ENCODE results near the gene MRGPRX2. TPM values are rescaled to one million over a fixed set of nuclear protein-coding genes. Genes with fewer than 3 reads are reported as not detected.

Gene MRGPRX2
- total and polyA plus RNA-seq, 10 of the 15 experiments (the other 5 are each of a cell fraction or from before 2014, with no cell fraction given), result 0.03 to 0.11 TPM; not detected in 8

GRCh38 chr11:19093976-19094375 is 33.5 kb upstream of the MRGPRX2 start (continued):
- no peak for TF ChIP-seq EP300 (IDR thresholded peaks at IDR 0.05; ENCODE audit: borderline replicate concordance in 1 of 2, control insufficient read depth in 1 of 2, low read depth in 2 of 2, low read length in 2 of 2)
- TF ChIP-seq ATF3 (IDR thresholded peaks at IDR 0.05; ENCODE audit: borderline replicate concordance, extremely low read depth, low read depth, low read length), result no peak
- no peak for TF ChIP-seq SMAD1 (IDR thresholded peaks at IDR 0.05; ENCODE audit: low read depth, partially characterized antibody)

DNA sequence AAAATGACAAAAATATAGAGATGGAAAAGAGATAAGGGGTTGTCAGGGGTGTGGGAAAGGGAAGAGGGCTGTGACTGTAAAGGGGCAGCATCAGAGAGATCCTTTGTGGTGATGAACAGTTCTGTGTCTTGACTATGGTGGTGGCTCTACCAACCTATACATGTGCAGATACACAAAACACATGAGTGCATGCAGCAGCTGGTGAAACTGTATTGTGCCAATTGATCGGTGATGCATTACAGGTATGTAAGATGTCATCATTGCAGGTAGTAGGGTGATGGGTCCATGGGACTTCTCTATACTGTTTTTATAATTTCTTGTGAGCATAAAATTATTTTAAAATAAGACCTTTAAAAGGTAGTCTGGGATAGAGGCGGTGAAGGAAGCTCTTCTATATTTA is 32.3 kb upstream of the MRGPRX2 start:
- ChIA-PET CTCF (interaction anchor here (1.3 kb wide), 1 partner anchor 15 kb away, joined by 3 read pairs; no protein-coding TSS in a partner anchor), RAD21 (ENCODE audit: unreplicated experiment) (no interaction called here), SMC1A (ENCODE audit: uncharacterized antibody, unreplicated experiment) (interaction anchor here (0.7 to 0.9 kb wide), 2 partner anchors 16 to 17 kb away, joined by 3 read pairs; no protein-coding TSS in a partner anchor), POLR2A (interaction anchor here (1.5 kb wide), 1 partner anchor 23 kb away, joined by 3 read pairs; no protein-coding TSS in a partner anchor)
- H3K4me1 ChIP-seq (ENCODE audit: control insufficient read depth, insufficient read depth, low read length), result no peaks in the 10 kb centered on the region
- no peak overlapping the region for H3K4me2 ChIP-seq (ENCODE audit: control insufficient read depth, insufficient read depth)
- no peaks in the 10 kb centered on the region for H3K9me3 ChIP-seq (replicated peaks; ENCODE audit: control insufficient read depth, insufficient read depth, low read length)
- H2AFZ ChIP-seq (ENCODE audit: control insufficient read depth, low read depth, low read length), result no peak overlapping the region
- H3K9ac ChIP-seq (ENCODE audit: control insufficient read depth, insufficient read depth, low read length), result no peak overlapping the region
- no peak overlapping the region for H3K4me3 ChIP-seq
- no peak for FAIRE-seq
- no peaks in the 10 kb centered on the region for H3K27me3 ChIP-seq (replicated peaks in 1 of 2; ENCODE audit: control insufficient read depth in 2 of 2, insufficient read depth in 2 of 2, low read length in 1 of 2)
- intact Hi-C loops (cut with micrococcal nuclease; ENCODE audit: unreplicated experiment) (no loop called here), in situ Hi-C loops (cut with MboI) (no loop called here)
- H4K20me1 ChIP-seq (ENCODE audit: control insufficient read depth, insufficient read depth), result no peaks in the 10 kb centered on the region
- DNase-seq (ENCODE audit: low read depth, low spot score), result no peak
- no peaks in the 10 kb centered on the region for H3K36me3 ChIP-seq (ENCODE audit: control insufficient read depth in 2 of 2, insufficient read depth in 2 of 2, low read length in 1 of 2)
- no peaks in the 10 kb centered on the region for H3K79me2 ChIP-seq (ENCODE audit: control insufficient read depth, insufficient read depth, low read length)
- 93% methylated on average over 2 of the region's 2 CpGs for WGBS (ENCODE audit: insufficient coverage, insufficient replicate concordance, low lambda C conversion rate, missing lambda C conversion rate)
- no peak for TF ChIP-seq TCF7 (IDR thresholded peaks at IDR 0.05; ENCODE audit: borderline replicate concordance)
- no peak for TF ChIP-seq HDGF (IDR thresholded peaks at IDR 0.05)
- TF ChIP-seq ZBTB4 (CRISPR knock-in tag; IDR thresholded peaks at IDR 0.05), result no peak
- TF ChIP-seq HDAC6 (IDR thresholded peaks at IDR 0.05; ENCODE audit: unreplicated experiment), result no peak
- TF ChIP-seq NRF1 (conservative IDR thresholded peaks at IDR 0.05; ENCODE audit: low read depth, low read length), result no peak
- no peak for TF ChIP-seq EZH2 (IDR thresholded peaks at IDR 0.05; ENCODE audit: borderline replicate concordance, control insufficient read depth, low read depth, low read length)
- TF ChIP-seq CHD2 (IDR thresholded peaks at IDR 0.05; ENCODE audit: borderline replicate concordance, low read depth, low read length), result no peak
- no peak for TF ChIP-seq POU2F2 (IDR thresholded peaks at IDR 0.05; ENCODE audit: borderline replicate concordance, low read depth, low read length)
- TF ChIP-seq HDAC2 (IDR thresholded peaks at IDR 0.05), result no peak
- no peak for TF ChIP-seq PKNOX1 (IDR thresholded peaks at IDR 0.05)
- no peak for TF ChIP-seq KLF5 (IDR thresholded peaks at IDR 0.05; ENCODE audit: partially characterized antibody)
- no TSS peak for BruUV-seq (replicated peaks)
- peak; percentile 69 for ATAC-seq
- no peak overlapping the region for H3K27ac ChIP-seq (ENCODE audit: control insufficient read depth, insufficient read depth)

Measured in GM12878 (cell line).